Measurements from ENCODE around the gene KIAA1328.

DNA sequence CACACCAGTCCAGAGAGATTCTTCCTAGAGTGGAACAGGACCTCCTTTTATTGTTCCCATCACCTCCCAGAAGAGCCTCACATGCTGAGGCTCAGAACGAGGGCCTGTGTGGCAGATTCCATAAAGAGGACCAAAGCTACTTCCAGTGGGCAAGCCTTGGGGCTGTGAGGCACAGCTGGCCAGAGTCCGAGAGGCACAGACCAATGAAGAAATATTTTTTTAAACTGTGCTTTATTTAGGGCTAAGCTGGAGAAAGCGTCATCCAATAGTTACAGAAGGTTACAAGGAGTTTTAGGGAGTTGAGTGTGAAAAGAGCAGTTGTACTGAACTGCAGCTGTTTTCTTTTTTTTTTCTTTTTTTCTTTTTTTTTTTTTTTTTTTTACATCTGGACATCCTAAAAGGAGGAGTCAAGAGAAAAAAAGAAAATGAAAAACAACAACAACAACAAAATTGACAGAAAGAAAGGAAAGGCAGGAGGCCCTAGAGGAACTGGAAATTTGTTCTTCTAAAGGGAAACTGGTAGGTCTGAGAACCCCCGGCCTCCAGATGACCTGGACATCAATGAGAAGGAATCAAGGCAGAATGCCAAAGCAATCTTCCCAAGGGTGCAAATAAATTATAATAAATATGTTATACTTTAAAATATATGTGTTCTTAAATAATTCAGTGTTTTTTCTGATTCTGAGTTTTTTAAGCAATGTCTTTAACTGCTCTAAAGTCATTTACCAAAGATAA is 414.1 kb downstream of the KIAA1328 start:
- TF ChIP-seq, protein P1, sequence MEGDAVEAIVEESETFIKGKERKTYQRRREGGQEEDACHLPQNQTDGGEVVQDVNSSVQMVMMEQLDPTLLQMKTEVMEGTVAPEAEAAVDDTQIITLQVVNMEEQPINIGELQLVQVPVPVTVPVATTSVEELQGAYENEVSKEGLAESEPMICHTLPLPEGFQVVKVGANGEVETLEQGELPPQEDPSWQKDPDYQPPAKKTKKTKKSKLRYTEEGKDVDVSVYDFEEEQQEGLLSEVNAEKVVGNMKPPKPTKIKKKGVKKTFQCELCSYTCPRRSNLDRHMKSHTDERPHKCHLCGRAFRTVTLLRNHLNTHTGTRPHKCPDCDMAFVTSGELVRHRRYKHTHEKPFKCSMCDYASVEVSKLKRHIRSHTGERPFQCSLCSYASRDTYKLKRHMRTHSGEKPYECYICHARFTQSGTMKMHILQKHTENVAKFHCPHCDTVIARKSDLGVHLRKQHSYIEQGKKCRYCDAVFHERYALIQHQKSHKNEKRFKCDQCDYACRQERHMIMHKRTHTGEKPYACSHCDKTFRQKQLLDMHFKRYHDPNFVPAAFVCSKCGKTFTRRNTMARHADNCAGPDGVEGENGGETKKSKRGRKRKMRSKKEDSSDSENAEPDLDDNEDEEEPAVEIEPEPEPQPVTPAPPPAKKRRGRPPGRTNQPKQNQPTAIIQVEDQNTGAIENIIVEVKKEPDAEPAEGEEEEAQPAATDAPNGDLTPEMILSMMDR (conservative IDR thresholded peaks at IDR 0.05): no peak
- no peak for TF ChIP-seq ZFX (IDR thresholded peaks at IDR 0.05)

Data from C4-2B (cell line).